NOMO-1 treated with dmso at 0.1 percent for 144 hours (cell line): Measurements from ENCODE around the gene FBXL17.

Experiments used
- DNase-seq: peaks from one replicate; lab custom pipeline; 2025; ENCODE audit not compliant: unreplicated experiment; lab: John Stamatoyannopoulos, UW

FBXL17 gene

DNA sequence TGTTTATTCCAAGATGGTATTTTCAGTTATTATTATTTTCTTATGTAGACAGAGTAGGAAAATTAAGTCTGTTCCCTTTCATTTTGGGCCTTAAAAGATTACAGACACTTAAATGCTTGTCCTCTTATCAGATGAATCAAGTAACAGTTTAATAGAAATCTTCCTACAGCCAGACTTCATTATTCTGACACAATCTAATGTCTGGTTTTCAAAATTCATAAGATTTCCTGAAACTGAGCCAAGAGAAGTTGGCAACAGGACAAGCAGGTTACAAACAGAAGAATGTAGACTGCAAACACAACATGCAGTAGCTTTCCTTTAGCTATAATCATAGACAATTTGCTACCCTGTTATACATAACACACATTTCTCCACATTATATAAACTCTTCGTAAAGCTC lies 130.5 kb downstream of the FBXL17 start:
- DNase-seq = no peak

DNA sequence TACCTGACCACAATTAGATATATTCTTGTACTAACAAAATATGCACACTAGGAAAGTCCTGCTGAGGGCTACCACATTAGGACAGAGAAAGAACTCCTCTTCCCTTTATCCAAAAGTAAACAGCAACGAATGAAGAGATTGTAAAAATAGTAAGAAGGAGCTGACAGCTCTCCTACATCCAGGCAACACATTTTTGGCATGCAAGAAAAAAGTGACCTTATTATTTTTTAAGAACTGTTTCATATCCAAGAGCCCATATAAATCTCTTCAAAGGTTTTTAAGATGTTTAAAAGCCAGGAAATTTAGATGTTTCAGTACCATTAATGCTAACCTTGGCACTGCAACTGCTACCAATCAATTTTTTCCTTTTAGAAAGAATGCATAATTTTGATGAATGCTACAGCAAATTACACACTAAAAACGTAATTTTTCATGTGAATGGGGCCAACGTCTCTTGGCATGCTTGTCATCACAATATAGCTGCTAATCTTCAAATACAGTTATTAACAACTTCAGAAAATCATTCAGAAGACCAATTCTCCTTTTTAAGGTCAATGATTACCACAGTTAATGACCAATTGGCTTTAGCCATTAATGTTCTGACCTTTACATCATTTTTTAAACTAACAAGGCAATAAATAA lies 132.0 kb downstream of the FBXL17 start:
- no peak for DNase-seq

DNA sequence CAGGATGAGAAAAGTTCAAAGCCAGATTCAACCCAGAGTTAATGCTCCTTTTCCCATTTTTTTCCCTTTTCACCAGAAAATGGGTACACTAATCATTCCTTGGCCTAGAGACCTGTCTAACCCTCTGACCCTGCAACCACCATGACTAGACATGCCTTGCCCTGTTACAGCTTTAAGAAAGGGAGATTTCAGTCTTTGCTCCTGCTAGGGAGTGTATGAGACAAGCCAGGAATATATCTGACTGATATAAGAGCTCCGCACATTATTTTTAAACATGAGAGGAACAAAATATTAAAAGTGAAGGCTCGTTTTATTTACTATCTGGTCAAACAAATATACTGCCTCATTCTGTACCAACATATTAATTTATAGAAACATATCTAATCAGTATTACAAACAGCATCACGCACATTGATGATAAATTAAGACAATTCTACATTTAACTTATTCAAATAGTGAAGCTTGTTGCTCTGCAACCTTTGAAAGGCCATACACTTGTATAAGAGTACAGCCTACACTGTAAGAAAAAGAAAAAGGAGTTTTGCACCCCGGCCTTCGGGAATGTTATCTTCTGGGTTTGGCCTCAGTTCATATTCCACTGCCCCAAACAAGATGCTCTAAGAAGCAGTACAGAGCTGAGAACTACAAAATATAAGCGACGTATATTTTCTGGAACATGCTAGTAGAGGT lies 132.7 kb downstream of the FBXL17 start:
- DNase-seq = no peak

DNA sequence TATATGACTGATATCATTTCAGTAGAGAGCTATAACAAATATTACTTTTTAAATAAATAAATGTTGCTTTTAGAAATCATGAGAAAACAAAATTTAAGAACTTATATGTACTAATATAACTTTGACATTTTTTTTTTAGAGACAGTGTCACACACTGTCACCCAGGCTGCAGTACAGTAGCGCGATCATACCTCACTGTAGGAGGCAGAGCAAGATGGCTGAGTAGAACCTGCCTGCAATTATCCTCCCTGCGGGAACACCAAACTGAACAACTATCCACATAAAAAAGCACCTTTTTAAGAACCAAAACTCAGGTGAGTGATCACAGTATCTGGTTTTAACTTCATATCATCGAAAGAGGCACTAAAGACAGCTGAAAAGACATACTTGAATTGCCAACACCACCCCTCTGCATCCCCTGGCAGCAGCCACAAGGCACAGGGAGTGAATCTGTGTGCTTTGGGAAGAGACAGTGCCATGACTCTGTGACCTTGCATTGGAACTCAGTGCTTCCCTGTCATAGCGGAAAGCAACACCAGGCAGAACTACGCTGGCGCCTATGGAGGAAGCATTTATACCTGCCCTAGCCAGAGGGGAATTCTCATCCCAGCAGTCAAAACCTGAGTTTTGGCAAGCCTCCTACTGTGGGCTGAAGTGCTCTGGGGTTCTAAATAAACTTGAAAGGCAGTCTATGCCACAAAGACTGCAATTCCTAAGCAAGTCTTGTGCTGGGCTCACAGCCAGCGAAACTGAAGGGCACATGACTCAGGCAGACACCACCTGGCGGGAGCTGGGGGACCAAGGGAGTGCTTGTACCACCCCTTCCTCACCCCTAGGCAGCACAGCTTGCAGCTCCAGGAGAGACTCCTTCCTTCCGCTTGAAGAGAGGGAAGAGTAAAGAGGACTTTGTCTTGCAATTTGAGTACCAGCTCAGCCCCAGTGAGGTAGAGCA lies 142.7 kb downstream of the FBXL17 start:
- DNase-seq = no peak

DNA sequence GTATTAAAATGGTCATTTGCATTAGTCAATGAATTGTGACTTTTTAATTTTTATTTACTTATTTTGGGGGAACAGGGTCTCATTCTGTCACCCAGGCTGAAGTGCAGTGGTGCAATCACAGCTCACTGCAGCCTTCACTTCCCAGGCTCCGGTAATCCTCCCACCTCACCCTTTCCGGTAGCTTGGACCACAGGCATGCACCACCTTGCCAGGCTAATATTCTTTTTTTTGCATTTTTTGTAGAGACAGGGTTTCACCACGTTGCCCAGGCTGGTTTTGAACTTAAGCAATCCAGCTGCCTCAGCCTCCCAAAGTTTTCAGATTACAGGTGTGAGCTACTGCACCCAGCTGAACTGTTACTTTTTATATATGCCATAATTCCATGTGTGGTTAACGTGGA lies 143.4 kb downstream of the FBXL17 start:
- DNase-seq = no peak

DNA sequence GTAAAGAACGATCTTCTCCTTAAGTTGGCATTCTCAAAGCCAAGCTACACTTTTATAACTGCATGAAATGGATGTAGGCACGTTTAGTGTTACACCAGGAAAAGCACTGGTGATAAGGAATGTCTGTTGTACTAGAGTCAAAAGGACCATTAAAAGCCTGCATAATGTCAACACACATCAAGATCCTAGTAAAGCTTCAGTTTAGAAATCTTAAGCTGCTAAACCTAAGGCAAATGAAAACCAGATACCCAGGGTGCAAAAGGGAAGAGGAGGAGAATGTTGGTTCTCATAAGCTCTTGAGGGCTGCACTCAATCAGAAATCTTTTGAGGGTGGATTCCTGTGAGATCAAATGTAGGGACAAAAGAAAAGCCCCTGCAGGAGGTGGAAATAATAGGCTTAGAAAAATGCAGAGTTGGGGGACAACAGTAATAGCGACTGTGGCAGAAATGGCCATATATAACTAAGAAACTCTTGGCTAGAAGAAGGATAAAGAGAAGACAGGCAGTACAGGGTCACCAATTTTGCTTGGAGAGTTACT lies 148.2 kb downstream of the FBXL17 start:
- DNase-seq = no peak

DNA sequence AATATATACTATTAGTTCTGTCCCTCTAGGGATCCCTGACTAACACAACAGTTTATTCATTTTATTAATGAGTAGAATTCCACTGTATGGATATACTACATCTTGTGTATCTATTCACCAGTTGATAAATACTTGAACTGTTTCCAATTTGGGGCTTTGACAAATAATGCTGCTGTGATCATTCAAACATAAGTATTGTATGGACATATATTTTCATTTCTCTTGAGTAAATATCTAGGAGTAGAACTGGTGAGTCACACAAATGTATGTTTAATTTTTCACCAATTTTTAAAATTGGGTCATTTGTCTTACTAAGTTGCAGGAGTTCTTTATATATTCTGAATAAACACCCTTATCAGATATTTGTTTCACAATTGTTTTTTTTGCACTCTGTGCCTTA lies 149.1 kb downstream of the FBXL17 start:
- no peak for DNase-seq

DNA sequence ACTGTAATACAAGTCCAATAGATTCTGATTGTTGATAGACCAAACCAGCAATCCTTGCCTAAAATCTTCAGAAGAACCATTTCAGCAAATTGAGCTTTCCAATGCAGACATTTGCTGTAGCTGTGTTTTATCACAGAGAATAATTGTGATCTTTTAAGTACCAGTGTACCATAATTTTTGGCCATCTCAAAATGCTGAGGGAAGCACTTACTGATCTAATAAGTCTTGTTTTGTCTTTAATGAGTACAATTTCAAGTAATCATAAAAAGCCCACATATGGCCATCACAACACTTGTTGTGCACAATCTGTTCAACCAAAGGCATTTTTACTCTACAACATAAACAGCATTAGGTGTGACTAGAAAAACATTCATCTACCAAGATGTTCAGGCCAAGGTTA lies 159.9 kb downstream of the FBXL17 start:
- DNase-seq = no peak

DNA sequence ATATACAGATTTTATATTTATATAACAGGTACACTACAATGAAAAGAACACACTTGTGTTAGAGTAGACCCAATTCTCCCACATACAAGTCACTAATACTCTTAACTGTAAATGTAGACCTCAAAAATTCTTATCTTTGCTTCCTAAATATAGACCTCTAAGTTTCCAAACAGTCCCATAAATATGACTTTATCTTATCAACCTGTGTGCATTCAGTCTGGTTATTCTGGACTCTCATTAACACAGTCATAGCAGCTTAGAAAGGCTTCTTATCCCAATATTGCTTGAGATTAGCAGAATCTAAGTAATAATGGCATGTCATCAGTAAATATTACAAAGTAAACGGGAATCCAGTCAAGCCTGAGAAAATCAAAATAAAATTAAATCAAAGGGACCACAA lies 161.1 kb downstream of the FBXL17 start:
- DNase-seq = no peak

DNA sequence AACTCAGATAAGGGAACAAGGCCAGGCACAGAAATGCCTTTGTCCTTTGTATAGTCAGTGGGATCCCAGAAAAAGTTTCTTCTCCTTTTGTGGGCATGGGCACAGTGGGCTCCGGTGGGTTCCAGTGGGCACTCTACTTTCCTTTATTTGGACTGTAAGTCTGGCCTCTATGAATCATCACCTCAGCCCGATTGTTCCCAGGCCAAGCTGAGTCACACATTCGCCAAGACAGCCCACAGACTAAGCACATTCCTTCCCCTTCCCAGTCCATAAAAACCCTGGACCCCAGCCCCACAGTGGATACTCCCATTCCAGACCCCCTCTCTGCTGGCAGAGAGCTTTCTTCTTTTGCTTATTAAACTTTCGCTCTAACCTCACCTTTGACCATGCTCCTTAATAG lies 165.0 kb downstream of the FBXL17 start:
- DNase-seq = no peak

DNA sequence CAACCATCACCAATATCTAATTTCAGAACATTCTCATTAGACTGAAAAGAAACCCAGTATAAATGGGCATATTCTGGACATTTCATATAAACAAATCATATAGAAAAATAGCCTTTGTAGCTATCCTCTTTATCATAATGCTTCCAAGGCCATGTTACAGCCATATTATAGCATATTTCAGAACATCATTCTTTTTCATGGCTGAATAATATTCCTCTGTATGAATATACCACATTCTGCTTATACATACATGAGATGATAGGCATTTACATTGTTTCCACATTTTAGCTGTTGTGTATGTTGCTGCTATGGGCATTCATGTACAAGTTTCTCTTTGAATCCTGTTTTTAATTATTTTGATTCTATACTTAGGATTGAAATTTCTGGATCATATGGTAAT lies 167.0 kb downstream of the FBXL17 start:
- DNase-seq = no peak

DNA sequence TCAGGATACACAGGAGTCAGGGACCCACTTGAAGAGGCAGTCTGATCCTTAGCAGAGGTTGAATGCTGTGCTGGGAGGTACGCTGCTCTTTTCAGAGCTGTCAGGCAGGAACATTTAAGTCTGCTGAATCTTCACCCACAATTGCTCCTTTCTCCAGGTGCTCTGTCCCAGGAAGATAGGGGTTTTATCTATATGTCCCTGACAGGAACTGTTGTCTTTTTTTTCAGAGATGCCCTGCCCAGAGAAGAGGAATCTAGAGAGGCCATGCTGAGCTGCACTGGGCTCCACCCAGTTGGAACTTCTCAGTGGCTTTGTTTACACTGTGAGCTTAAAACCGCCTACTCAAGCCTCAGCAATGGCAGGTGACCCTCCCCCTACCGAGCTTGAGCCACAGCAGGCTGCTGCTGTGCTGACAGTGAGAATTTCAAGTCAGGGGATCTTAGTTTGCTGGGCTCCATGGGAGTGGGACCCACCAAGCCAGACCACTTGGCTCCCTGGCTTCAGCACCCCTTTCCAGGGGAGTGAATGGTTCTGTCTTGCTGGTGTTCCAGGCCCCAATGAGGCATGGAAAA lies 169.0 kb downstream of the FBXL17 start:
- no peak for DNase-seq

DNA sequence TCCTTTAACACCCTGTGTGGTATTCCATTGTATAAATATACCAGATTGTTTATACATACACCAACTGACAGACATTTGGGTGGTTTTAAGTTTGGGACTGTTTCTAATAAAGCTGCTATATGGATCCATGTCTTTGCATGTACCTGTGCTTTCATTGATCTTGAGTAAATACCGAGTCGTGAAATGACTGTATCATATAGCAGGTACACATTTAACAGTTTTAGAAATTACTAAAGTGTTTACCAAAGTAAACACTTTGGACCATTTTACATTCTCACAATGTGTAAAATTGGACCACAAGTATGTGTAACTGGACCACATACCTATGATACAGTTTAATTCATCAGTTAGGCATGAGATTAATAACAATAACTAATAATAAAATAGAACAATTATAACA lies 175.2 kb downstream of the FBXL17 start:
- no peak for DNase-seq

DNA sequence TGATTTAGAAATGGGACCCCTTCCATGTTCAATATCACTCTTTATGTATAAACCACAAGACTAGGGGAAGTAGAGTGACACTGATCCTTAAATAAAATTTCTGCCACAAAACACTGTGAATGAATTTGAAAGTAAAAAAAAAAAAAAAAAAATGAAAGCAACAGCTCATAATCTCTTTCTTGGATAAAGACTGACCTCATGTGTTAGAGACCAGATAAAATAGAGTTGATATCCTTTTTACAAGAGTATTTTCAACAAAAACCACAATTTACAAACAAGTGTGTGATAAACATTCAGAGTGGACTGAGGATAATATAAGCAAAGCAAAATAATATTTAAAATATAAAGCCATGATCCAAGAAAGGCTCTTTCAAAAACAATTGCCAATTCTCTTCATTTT lies 180.2 kb downstream of the FBXL17 start:
- DNase-seq = no peak

DNA sequence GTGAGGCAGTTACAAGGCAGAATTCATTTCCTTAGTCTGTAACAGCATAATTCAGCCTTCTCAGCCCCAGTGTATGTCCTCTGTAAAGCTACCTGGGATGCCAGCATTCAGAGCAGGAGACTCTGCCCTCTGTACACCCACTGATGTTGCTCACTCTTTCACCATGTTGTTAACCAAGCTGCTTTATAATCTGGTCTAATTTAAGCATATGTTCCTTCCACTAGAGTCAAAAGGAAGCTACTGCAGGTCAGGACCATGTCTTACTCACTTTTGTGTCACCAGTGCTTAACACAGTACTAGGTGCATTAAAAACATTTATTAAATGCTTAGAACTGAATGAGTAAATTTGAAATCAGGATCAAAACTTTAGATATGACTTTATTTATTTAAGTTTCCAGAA lies 185.6 kb downstream of the FBXL17 start:
- no peak for DNase-seq

DNA sequence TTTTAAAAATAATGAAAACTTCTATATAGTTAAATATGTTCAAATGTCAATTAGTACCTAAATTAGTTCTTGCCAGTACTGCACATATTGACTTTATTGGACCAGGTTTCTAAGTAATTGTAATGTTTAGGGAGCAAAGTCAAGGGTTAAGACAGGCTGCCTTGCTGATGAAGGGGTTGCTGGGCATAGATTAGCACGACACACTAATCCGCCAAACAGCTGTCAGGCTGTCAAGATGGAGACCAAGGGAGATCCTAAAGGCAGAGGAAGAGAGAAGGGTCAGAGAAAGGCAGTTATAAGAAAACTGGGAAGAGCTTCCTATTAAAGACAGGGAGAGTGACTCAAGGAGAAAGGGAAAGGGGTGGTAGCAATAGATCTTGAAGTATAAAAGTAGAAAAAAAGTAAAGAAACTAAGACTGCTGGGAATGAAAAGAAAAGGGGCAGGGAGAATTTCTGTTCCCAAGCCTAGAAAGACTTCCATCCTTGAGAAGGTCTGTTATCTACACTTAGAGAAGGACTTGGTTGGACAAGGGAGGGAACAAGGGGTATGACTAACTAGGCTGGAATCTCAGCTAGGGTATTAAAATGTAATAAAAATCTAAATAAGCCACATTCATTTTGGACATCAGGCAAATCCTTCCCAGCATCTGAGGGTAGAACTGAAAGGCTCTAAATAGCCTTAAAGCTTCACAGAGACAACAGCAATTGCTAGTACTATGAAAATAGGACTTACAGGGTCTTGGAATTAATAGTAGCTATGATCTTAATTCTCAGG lies 188.7 kb downstream of the FBXL17 start:
- no peak for DNase-seq

DNA sequence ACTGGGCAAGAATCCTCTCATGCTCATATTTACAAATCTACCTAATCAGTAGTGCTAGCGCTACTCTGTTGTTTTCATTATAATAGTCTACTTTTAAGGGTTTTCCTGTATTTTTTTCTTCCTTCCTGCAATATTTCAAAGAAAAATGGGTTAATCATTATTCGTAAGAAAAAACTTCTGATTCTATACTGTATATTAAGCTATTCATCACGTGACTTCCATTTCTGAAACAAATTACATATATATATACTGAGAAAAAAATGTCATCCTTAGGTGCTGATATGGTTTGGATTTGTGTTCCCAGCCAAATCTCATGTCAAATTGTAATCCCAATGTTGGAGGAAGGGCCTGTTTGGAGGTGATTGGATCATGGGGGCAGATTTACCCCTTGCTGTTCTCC lies 197.0 kb downstream of the FBXL17 start:
- no peak for DNase-seq

DNA sequence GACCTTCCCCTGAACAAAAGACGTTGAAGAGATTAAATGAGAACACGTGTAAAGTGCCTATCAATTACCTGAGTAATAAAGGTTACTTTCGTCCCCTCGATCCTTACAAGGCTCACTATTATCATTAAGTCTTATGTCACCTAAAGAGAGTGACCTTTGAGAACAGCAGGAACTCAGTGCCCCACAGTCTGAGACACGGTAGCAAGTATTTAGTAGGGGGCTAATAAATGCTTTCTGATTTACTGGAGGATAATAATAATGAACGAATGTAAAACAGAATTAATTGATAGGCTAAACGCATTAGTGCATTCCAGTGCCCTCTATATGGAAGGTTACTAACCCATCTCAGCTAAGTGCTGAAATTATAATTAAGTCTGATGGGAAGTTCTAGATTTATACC lies 199.9 kb downstream of the FBXL17 start:
- no peak for DNase-seq

DNA sequence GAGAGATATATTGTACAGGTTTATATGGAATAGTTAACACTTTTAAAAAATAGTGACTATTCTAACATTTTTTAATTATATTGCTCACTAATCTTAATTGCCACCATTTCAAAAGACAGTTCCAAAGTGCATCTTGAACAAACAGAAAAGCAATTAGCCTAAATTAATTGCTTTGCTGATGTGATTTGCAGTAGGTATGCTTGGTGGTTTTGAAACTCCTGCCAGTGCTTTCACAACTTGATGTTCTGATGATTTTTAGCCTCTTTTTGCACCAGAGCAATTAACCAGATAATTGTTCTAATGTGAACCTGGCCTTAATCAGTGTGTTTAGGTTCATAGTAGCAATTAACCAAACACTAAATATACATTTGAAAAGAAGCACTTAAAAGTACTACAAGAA lies 207.6 kb downstream of the FBXL17 start:
- DNase-seq = no peak

DNA sequence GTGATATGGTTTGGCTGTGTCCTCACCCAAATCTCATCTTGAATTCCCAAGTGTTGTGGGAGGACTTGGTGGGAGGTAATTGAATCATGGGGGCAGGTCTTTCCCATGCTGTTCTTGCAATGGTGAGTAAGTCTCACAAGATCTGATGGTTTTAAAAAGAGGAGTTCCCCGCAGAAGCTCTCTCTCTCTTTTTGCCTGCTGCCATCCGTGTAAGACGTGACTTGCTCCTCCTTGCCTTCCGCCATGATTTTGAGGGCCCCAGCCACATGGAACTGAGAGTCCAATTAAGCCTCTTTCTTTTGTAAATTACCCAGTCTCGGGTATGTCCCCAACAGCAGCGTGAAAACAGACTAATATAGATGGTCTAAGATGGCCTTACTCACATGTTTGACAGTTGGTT lies 210.1 kb downstream of the FBXL17 start:
- no peak for DNase-seq

DNA sequence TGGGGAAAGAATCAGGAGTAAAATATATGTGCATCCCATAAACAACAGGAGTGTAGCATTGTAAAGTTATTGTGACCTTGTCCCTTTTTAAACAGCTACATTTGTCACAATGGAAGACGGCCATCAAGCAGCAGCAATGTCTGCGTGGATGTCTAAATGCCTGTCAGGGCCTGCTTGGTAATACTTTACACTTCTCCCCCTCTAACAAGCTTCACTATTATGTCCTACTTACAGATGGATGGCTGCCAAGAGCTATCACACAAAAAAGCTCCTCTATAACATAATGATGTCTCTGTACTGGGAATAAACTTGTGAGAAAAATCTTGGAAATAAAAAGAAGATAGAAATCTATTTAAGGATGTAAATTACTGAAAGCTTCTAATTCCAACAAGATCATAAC lies 213.0 kb downstream of the FBXL17 start:
- DNase-seq = no peak
